Astrocyte (in vitro differentiated cells and primary cell): ENCODE data around the gene LYRM4. TPM values are rescaled to one million over a fixed set of nuclear protein-coding genes. Genes with fewer than 3 reads are reported as not detected.

Experiments used
- DNase-seq: peaks from one replicate; pipeline ENCODE4 v3.0.0-alpha.2; 2010; ENCODE audit warnings: low read depth
- FAIRE-seq: peaks from 2 replicates; lab custom pipeline; 2011; peaks lifted over from hg19 to GRCh38; lab: Jason Lieb, UNC
- H2AFZ ChIP-seq: 2 replicates; pipeline ENCODE4 v1.6.0; 2012; ENCODE audit warnings: low read depth, low read length, inconsistent platforms
- H3K27ac ChIP-seq: 2 replicates; pipeline ENCODE4 v1.5.1; 2011; ENCODE audit warnings: low read depth, low read length, inconsistent platforms
- H3K27me3 ChIP-seq: 2 replicates; pipeline ENCODE4 v1.6.0; 2011; ENCODE audit warnings: low read length, inconsistent platforms; ENCODE audit not compliant: insufficient read depth
- H3K36me3 ChIP-seq: 2 replicates; pipeline ENCODE4 v1.5.1; 2011; ENCODE audit warnings: low read length, inconsistent platforms; ENCODE audit not compliant: insufficient read depth
- H3K4me1 ChIP-seq: 2 replicates; pipeline ENCODE4 v1.5.1; 2011; ENCODE audit warnings: low read length, inconsistent platforms; ENCODE audit not compliant: insufficient read depth
- H3K4me2 ChIP-seq: 2 replicates; pipeline ENCODE4 v1.6.0; 2012; ENCODE audit warnings: low read length, inconsistent platforms
- H3K4me3 ChIP-seq: 2 replicates; pipeline ENCODE4 v1.5.1; 2011; ENCODE audit warnings: low read depth, mild to moderate bottlenecking, low read length, inconsistent platforms; ENCODE audit not compliant: insufficient read depth
- H3K79me2 ChIP-seq: 2 replicates; pipeline ENCODE4 v1.6.0; 2012; ENCODE audit warnings: mild to moderate bottlenecking, low read length, inconsistent platforms; ENCODE audit not compliant: insufficient read depth
- H3K9ac ChIP-seq: 2 replicates; pipeline ENCODE4 v1.6.0; 2012; ENCODE audit warnings: mild to moderate bottlenecking, low read length, inconsistent platforms
- H3K9me3 ChIP-seq: 2 replicates; pipeline ENCODE4 v1.5.1; 2012; ENCODE audit warnings: low read depth, mild to moderate bottlenecking, low read length, inconsistent platforms; ENCODE audit not compliant: insufficient read depth
- H4K20me1 ChIP-seq: 2 replicates; pipeline ENCODE4 v1.6.0; 2012; ENCODE audit warnings: low read length, inconsistent platforms; ENCODE audit not compliant: insufficient read depth
- H3K27ac Mint-ChIP-seq: one replicate; pipeline ENCODE4 v1.8.0; 2021; ENCODE audit warnings: mild to moderate bottlenecking, mixed read lengths; ENCODE audit not compliant: unreplicated experiment
- H3K27me3 Mint-ChIP-seq: one replicate; pipeline ENCODE4 v1.8.0; 2021; ENCODE audit warnings: low read depth, mixed read lengths; ENCODE audit not compliant: unreplicated experiment
- H3K36me3 Mint-ChIP-seq: one replicate; pipeline ENCODE4 v1.8.0; 2021; ENCODE audit warnings: low read depth, mixed read lengths; ENCODE audit not compliant: unreplicated experiment
- H3K4me1 Mint-ChIP-seq: one replicate; pipeline ENCODE4 v1.8.0; 2021; ENCODE audit warnings: low read depth, mixed read lengths; ENCODE audit not compliant: unreplicated experiment
- H3K4me3 Mint-ChIP-seq: one replicate; pipeline ENCODE4 v1.8.0; 2021; ENCODE audit warnings: mild to moderate bottlenecking, moderate library complexity, mixed read lengths; ENCODE audit not compliant: unreplicated experiment
- H3K9me3 Mint-ChIP-seq: one replicate; pipeline ENCODE4 v1.8.0; 2021; ENCODE audit warnings: mild to moderate bottlenecking, mixed read lengths; ENCODE audit not compliant: unreplicated experiment
- EZH2 ChIP-seq: IDR thresholded peaks from 2 replicates; pipeline ENCODE4 v1.6.1; 2012; ENCODE audit warnings: mild to moderate bottlenecking, low read length, inconsistent platforms; ENCODE audit not compliant: insufficient read depth
- total RNA-seq: library from RNA; stranded (reverse); gene quantifications from 2 replicates; pipeline ENCODE4 v1.2.1, GENCODE V29; 2021
- TF ChIP-seq, protein P1 (sequence below): IDR thresholded peaks from 2 replicates; pipeline ENCODE4 v1.5.1; 2011; ENCODE audit warnings: low read depth, mild to moderate bottlenecking, inconsistent platforms, low read length, moderate library complexity; ENCODE audit not compliant: insufficient read depth

Gene LYRM4
- total RNA-seq, 1 donor from 2014 or later, result 39.1 TPM

DNA sequence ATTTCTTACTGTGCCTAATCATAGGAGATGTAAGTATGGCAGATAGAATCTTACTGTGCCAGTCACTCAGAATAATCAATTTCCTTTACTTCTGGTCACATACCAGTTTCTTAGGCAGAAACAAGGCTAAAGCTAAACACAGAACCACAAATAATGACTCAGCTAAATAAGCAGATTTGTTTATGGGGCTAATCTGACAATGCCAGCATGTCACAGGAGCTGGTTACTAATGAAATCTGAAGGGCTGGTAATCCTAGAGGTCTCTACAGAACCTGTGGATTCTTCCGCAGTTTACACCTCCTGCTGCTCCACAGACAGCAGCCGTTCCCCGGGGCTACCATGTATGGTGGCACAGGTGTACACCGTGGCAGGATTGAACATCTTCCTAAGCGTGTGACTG, 80.8 kb downstream of the LYRM4 start:
- no peak for TF ChIP-seq EZH2
- TF ChIP-seq, protein P1, sequence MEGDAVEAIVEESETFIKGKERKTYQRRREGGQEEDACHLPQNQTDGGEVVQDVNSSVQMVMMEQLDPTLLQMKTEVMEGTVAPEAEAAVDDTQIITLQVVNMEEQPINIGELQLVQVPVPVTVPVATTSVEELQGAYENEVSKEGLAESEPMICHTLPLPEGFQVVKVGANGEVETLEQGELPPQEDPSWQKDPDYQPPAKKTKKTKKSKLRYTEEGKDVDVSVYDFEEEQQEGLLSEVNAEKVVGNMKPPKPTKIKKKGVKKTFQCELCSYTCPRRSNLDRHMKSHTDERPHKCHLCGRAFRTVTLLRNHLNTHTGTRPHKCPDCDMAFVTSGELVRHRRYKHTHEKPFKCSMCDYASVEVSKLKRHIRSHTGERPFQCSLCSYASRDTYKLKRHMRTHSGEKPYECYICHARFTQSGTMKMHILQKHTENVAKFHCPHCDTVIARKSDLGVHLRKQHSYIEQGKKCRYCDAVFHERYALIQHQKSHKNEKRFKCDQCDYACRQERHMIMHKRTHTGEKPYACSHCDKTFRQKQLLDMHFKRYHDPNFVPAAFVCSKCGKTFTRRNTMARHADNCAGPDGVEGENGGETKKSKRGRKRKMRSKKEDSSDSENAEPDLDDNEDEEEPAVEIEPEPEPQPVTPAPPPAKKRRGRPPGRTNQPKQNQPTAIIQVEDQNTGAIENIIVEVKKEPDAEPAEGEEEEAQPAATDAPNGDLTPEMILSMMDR, result no peak

DNA sequence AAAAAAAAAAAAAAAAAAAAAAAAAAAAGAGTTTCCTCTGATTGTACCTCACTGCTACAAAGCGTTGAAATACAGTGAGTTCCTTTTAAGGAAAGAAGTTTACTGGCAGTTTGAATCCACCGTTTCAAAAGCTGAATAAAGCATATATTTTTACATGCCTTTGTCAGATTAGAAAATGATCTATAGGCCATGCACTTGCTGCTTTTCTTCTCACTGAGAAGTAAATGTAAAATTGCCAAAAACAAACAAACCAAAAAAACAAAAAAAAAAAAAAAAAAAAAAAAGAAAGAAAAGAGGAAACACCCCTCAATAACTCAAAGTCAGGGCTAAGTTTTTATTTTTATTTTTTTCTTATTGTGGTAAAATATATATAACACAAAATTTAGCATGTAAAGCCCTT, 81.9 kb downstream of the LYRM4 start:
- Histone ChIP-seq H4K20me1 (no peaks in the 10 kb centered on the region), H3K4me2 (no peak overlapping the region), H3K4me3 (no peak overlapping the region), H3K9me3 (no peaks in the 10 kb centered on the region), H3K27me3 (no peaks in the 10 kb centered on the region), H3K9ac (no peak overlapping the region), H3K36me3 (no peaks in the 10 kb centered on the region), H2AFZ (no peak overlapping the region), H3K27ac (no peak overlapping the region), H3K79me2 (peaks cover 2% of the 10 kb centered on the region), H3K4me1 (no peaks in the 10 kb centered on the region)
- H3K4me1 Mint-ChIP-seq, result peaks cover 5% of the 10 kb centered on the region
- no peaks in the 10 kb centered on the region for H3K9me3 Mint-ChIP-seq
- H3K4me3 Mint-ChIP-seq, result no peak overlapping the region
- DNase-seq (no peak), FAIRE-seq (no peak)
- no peak overlapping the region for H3K27ac Mint-ChIP-seq
- TF ChIP-seq, protein P1, result no peak
- TF ChIP-seq EZH2, result no peak
- no peaks in the 10 kb centered on the region for H3K27me3 Mint-ChIP-seq
- no peaks in the 10 kb centered on the region for H3K36me3 Mint-ChIP-seq

More for the DNA sequence above, 80.8 kb downstream of the LYRM4 start:
- no peak overlapping the region for H3K4me3 ChIP-seq
- no peak overlapping the region for H3K27ac ChIP-seq
- Mint-ChIP-seq H3K36me3 (peaks cover 1% of the 10 kb centered on the region), H3K27me3 (no peaks in the 10 kb centered on the region), H3K27ac (no peak overlapping the region), H3K4me1 (no peaks in the 10 kb centered on the region), H3K9me3 (no peaks in the 10 kb centered on the region), H3K4me3 (no peak overlapping the region)
- no peaks in the 10 kb centered on the region for H3K27me3 ChIP-seq
- peaks cover 2% of the 10 kb centered on the region for H3K79me2 ChIP-seq
- no peaks in the 10 kb centered on the region for H3K36me3 ChIP-seq
- H3K4me2 ChIP-seq, result no peak overlapping the region
- FAIRE-seq, result no peak
- no peak overlapping the region for H3K9ac ChIP-seq
- no peak for DNase-seq
- no peak overlapping the region for H2AFZ ChIP-seq
- no peaks in the 10 kb centered on the region for H4K20me1 ChIP-seq
- no peaks in the 10 kb centered on the region for H3K4me1 ChIP-seq
- no peaks in the 10 kb centered on the region for H3K9me3 ChIP-seq

DNA sequence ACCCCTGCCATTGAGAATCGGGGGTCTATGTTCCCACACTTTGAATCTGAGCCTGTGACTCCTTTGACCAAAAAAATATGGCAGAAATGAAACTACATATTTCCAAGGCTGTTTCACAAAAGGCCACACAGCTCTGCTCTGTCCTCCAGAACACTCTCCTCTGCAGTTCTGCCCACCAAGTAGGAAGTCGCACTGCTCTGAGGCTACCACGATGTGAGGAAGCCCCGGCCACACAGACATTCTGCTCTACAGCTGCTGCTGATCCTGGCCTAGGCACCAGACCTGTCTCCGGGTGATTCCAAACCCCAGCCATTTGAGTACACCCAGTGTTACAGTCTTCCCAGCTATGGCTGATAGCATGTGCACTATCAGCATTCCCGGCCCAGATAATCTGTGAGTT, 85.1 kb downstream of the LYRM4 start:
- no peaks in the 10 kb centered on the region for H3K36me3 ChIP-seq
- no peak overlapping the region for H3K4me3 Mint-ChIP-seq
- TF ChIP-seq, protein P1, result no peak
- TF ChIP-seq EZH2, result no peak
- H3K27me3 ChIP-seq, result no peaks in the 10 kb centered on the region
- H3K36me3 Mint-ChIP-seq, result no peaks in the 10 kb centered on the region
- H3K4me3 ChIP-seq, result no peak overlapping the region
- no peak overlapping the region for H3K9ac ChIP-seq
- no peaks in the 10 kb centered on the region for H4K20me1 ChIP-seq
- peak overlapping the region; percentile 27 for H3K27ac Mint-ChIP-seq
- H3K9me3 ChIP-seq, result no peaks in the 10 kb centered on the region
- H3K9me3 Mint-ChIP-seq, result no peaks in the 10 kb centered on the region
- H2AFZ ChIP-seq, result no peak overlapping the region
- DNase-seq (no peak), FAIRE-seq (no peak)
- H3K4me2 ChIP-seq, result no peak overlapping the region
- no peaks in the 10 kb centered on the region for H3K27me3 Mint-ChIP-seq
- H3K79me2 ChIP-seq, result peaks cover 2% of the 10 kb centered on the region
- no peak overlapping the region for H3K27ac ChIP-seq
- H3K4me1 ChIP-seq, result no peaks in the 10 kb centered on the region
- peaks cover 5% of the 10 kb centered on the region for H3K4me1 Mint-ChIP-seq
